ACC112 (cell line): ENCODE measurements around the gene SNAP25.

Experiments used
- H2AFZ ChIP-seq: fragments of 200-600 bp; sonication (generic); one replicate; pipeline ENCODE4 v1.6.0; 2017; ENCODE audit warnings: antibody characterized with exemption, low read length; ENCODE audit not compliant: unreplicated experiment
- H3K27ac ChIP-seq: fragments of 200-600 bp; sonication (generic); 2 replicates; pipeline ENCODE4 v1.5.1; 2014; ENCODE audit warnings: low read depth, mild to moderate bottlenecking, antibody characterized with exemption, low read length, moderate library complexity
- H3K27me3 ChIP-seq: fragments of 200-600 bp; sonication (generic); 2 replicates; pipeline ENCODE4 v1.6.1; 2014; ENCODE audit warnings: mild to moderate bottlenecking, antibody characterized with exemption, low read length, moderate library complexity, mixed read lengths; ENCODE audit not compliant: insufficient read depth
- H3K36me3 ChIP-seq: fragments of 200-600 bp; sonication (generic); 2 replicates; pipeline ENCODE4 v1.6.1; 2016; ENCODE audit warnings: mild to moderate bottlenecking, antibody characterized with exemption, low read length, moderate library complexity, mixed read lengths; ENCODE audit not compliant: insufficient read depth
- H3K4me1 ChIP-seq: fragments of 200-600 bp; sonication (generic); one replicate; pipeline ENCODE4 v1.6.1; 2016; ENCODE audit warnings: low read length, mixed read lengths; ENCODE audit not compliant: insufficient read depth, unreplicated experiment, control insufficient read depth
- H3K4me3 ChIP-seq: fragments of 200-600 bp; sonication (generic); 2 replicates; pipeline ENCODE4 v1.5.1; 2014; ENCODE audit warnings: mild to moderate bottlenecking, low read depth, low read length
- H3K79me2 ChIP-seq: fragments of 200-600 bp; sonication (generic); one replicate; pipeline ENCODE4 v1.6.0; 2016; ENCODE audit warnings: low read length; ENCODE audit not compliant: control insufficient read depth, unreplicated experiment, insufficient read depth

SNAP25 gene

DNA sequence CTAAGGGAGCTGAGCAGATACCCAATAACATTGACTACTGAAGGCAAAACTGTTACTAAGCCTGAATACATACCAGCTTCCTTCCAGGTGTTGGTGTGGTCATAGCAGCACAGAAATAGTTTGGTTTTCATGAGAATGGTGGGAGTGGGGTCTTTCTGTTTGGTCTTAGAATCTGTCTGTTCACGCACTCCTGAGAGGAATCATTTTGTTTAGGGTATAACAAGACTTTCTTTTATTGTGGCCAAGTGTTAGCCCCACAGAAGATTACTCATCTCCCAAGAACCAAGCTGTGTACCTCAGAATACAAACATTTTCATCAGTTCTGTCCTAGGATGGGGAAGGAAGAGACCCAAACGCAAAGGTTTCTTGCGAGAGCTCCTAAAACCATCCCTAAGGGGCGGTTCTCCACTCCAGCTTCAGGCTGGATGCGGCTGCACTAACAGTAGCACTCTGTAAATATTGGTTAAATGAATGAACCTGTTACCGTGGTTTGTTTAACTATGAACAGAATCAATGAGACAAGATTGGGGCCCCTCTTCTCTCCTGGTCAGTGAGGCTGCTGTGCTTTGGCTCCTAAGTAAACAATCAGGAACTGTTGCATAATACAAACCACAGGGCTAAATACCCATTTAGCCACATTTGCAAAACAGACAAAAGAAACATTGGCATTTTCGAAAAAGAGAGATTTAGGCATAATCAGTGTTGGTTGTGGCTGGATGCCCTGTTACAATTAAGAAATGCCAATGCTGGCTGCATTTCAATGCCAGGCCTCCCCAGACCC lies 44.9 kb downstream of the SNAP25 start:
- peaks cover 8% of the 10 kb centered on the region for H3K4me1 ChIP-seq
- no peaks in the 10 kb centered on the region for H3K27me3 ChIP-seq
- no peak overlapping the region for H2AFZ ChIP-seq
- H3K27ac ChIP-seq: no peak overlapping the region
- H3K4me3 ChIP-seq: no peak overlapping the region
- H3K79me2 ChIP-seq: no peaks in the 10 kb centered on the region
- no peaks in the 10 kb centered on the region for H3K36me3 ChIP-seq

DNA sequence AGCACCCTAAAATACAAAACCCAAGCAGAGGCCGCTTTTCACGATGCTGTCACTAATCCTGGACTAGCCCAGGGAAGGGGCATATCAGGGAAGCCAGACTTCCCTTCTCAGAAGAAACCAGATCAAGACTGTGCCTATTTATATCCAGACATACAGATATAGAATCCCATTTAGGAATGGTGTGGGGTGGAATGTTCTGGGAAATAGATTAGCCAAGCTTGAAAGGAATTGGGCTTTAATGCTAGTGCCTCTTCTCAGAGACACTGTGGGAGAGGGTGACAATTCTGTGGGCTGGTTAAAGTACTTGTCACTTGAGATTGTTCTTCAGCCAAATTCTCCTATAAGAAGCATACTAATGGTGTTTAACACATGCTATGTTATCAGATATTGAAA lies 45.5 kb downstream of the SNAP25 start:
- Histone ChIP-seq H3K36me3 (no peaks in the 10 kb centered on the region), H2AFZ (no peak overlapping the region), H3K27me3 (no peaks in the 10 kb centered on the region), H3K27ac (no peak overlapping the region), H3K4me3 (no peak overlapping the region), H3K4me1 (peaks cover 8% of the 10 kb centered on the region), H3K79me2 (no peaks in the 10 kb centered on the region)

DNA sequence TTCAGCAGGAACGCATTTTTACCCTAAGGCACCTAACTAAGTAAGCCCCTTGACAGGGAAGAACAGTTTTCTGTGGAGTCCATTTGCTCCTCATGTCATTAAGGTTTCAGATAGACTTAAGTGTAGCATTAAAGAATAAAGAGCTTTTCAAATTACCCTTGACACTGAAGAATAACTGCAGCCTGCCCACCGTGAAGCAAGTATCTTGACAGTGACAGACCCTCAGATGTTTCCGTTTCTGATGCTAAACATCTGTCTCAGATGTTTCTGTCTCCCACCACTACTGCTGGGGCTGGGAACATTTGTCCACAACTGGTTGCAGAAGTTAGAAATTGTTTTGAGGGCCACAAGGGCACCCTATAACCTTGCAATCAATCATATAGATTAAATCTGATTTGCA lies 50.0 kb downstream of the SNAP25 start:
- H3K27me3 ChIP-seq: no peaks in the 10 kb centered on the region

DNA sequence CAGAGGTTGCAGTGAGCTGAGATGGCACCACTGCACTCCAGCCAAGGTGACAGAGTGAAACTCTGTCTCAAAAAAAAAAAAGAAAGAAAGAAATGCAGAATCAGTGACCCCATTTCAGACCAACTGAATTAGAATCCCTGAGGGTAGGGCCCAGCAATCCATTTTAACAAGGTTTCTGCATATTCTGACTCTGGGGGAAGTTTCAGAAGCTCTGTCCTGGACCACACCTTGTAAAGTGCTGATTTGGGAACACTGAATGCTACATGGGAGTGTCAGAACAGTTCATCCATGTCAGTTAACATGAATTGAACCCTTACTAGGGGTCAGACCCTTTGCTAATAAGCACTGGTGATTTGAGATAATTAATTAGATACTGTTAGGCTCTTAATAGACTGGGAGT lies 52.0 kb downstream of the SNAP25 start:
- Histone ChIP-seq H3K4me3 (no peak overlapping the region), H3K27me3 (no peaks in the 10 kb centered on the region), H2AFZ (no peak overlapping the region), H3K4me1 (no peaks in the 10 kb centered on the region), H3K27ac (no peak overlapping the region), H3K79me2 (no peaks in the 10 kb centered on the region), H3K36me3 (no peaks in the 10 kb centered on the region)

More for the DNA sequence above, 50.0 kb downstream of the SNAP25 start:
- Histone ChIP-seq H3K4me3 (no peak overlapping the region), H3K4me1 (peaks cover 5% of the 10 kb centered on the region), H3K36me3 (no peaks in the 10 kb centered on the region), H2AFZ (no peak overlapping the region), H3K79me2 (no peaks in the 10 kb centered on the region), H3K27ac (no peak overlapping the region)

DNA sequence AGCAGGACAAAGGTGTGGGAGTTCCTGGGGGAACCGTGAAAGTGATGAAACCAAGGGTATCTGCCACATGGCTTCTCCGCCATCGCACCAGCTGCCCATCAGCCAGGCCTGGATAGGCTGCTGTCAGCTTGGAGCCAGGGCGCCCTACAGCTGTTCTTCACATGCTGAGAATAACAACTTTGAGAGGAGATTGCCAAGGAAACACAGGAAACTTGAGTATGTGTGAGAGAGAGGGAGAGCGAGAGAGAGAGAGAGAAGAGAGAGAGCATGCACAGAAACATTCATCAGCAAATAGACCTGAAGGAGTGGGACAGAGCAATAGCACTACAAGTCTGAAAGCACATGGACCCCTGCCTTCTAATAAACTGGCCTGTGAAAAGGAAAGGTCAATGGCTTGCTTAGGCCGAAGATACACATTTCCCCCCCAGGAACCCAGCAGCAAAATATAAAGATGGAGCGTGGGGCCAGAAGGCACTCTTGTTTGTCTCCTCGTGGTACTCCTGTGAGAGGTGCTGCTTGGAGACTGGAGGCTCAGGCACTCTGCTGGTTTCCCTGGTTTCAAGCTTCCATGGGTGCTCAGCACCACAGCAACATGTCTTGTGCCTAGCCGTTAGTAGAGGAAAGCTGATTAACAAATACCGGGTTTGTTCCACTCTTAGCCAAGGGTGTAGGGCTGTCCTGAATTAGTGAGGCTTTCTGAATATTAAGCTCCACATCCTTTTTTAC lies 53.0 kb downstream of the SNAP25 start:
- Histone ChIP-seq H3K27me3 (no peaks in the 10 kb centered on the region), H2AFZ (no peak overlapping the region), H3K36me3 (no peaks in the 10 kb centered on the region), H3K79me2 (no peaks in the 10 kb centered on the region), H3K4me3 (no peak overlapping the region), H3K4me1 (no peaks in the 10 kb centered on the region), H3K27ac (no peak overlapping the region)

DNA sequence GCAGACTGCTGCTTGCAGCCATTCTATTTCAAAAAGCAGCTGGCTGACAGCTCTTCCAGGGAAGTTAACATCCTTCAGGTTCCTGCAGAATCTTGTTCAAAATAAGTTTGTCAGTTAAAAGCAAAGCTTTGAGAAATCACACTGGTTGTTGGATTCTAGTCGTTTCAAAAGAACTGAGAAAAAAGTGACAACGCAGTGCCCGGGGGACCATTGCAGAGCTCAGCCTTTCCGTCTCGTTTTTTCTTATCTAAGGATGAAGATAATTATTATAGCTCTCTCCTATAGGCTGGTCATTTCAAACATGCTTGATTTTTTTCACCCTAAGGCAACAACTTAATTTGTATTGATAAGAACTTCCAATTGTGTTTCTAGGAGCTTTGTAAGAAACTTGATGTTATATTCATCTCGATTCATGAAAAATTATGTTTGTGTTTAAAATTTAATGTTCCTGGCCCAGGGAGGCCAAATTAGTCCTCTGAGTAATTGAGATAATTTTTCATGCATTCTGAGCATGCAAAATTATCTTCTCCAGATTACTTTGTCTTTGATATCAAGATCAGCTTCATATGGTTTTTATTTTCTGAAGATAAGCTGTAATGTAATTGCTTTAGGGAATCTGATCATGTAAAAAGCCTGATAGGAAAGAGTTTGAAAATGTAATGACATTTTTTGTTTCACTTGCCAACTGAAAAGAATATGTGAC lies 58.4 kb downstream of the SNAP25 start:
- H3K79me2 ChIP-seq: no peaks in the 10 kb centered on the region
- H2AFZ ChIP-seq: no peak overlapping the region
- H3K4me1 ChIP-seq: no peaks in the 10 kb centered on the region
- no peak overlapping the region for H3K27ac ChIP-seq
- H3K36me3 ChIP-seq: peaks cover 5% of the 10 kb centered on the region; the same call in 1 of the 2 replicates
- H3K27me3 ChIP-seq: no peaks in the 10 kb centered on the region
- no peak overlapping the region for H3K4me3 ChIP-seq

DNA sequence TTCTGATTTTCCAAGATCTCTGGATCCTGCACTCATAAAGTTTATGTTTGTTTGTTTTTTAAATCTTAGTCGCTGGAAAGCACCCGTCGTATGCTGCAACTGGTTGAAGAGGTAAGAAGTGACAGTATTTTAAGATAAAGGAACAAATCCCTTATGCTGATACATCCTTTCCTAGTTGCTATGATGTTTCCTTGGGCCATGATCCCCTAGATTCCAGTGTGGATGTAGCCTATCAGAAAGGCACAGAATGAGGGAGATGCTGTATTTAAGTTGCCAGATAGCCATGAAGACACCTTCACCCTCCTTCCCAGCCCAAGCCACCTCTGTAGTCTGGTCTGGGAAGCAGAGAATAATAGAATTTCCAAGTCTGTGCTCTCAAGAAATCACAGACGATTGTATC lies 59.0 kb downstream of the SNAP25 start:
- no peaks in the 10 kb centered on the region for H3K79me2 ChIP-seq
- no peaks in the 10 kb centered on the region for H3K27me3 ChIP-seq
- no peaks in the 10 kb centered on the region for H3K4me1 ChIP-seq
- peaks cover 5% of the 10 kb centered on the region; the same call in 1 of the 2 replicates for H3K36me3 ChIP-seq
- no peak overlapping the region for H3K27ac ChIP-seq
- H2AFZ ChIP-seq: no peak overlapping the region
- no peak overlapping the region for H3K4me3 ChIP-seq

DNA sequence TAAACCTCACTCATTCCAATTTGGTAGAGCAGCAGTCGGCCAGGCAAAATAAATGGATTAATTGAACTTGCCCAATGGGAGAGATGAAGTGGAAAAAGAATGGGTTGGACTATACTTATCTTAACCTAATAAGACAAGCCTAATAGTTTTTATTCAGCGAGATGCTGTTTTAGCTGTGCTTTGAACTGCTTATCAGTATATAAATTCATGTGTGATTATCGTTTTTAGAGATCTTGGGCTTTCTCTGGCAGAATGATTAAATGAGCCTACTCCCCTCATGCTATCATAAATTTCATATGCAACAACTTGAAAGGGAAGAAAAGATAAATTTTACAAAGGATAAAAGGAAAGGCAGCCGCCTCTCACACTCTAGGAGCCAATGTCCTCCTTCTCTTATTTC lies 59.8 kb downstream of the SNAP25 start:
- Histone ChIP-seq H3K4me1 (no peaks in the 10 kb centered on the region), H3K27me3 (no peaks in the 10 kb centered on the region), H3K36me3 (peaks cover 5% of the 10 kb centered on the region; the same call in 1 of the 2 replicates), H3K4me3 (no peak overlapping the region), H3K79me2 (no peaks in the 10 kb centered on the region), H2AFZ (no peak overlapping the region), H3K27ac (no peak overlapping the region)

DNA sequence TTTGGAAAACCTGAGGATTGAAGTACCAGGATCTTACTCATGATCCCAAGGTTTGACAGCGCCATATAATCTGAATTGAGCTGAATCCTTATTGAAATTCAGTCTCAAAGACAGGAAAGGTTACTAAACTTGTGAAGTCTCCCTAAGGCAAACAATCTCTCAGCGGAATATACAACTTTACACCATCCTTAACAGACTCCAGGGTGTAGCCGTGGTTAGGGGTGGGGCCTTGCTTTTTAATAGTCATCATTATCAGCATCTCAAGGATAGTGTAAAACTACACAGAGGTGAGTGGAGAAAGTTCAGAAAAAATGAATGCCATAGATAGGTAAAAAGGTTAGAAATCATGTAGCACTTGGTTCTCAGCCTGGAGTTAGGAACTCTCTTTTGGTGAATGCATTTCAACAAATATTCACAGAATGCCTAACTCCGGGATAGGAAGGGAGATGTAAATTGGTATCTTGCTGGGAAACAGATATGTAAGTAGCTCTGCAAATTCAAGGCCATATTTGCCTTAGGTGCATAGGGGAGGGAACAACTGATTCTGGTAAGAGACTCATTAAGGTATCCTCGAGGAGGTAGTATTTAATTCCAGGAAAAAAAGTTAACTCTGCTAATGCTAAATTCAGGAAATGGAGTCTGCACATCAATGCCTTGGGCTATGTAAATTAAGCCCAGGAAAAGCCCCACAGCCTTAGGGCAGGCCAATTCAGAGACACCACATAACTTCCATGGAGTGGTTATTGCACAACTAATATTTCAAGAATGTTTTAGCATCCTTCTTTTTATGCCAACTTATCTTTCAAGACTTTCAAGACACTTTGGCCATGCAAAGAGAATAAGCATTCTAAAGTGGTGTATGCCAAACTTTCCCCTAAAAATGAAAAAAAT lies 61.6 kb downstream of the SNAP25 start:
- H3K27ac ChIP-seq: no peak overlapping the region
- no peak overlapping the region for H3K4me3 ChIP-seq
- H3K36me3 ChIP-seq: peaks cover 5% of the 10 kb centered on the region; the same call in 1 of the 2 replicates
- no peaks in the 10 kb centered on the region for H3K79me2 ChIP-seq
- H2AFZ ChIP-seq: no peak overlapping the region
- no peaks in the 10 kb centered on the region for H3K4me1 ChIP-seq
- H3K27me3 ChIP-seq: no peaks in the 10 kb centered on the region

DNA sequence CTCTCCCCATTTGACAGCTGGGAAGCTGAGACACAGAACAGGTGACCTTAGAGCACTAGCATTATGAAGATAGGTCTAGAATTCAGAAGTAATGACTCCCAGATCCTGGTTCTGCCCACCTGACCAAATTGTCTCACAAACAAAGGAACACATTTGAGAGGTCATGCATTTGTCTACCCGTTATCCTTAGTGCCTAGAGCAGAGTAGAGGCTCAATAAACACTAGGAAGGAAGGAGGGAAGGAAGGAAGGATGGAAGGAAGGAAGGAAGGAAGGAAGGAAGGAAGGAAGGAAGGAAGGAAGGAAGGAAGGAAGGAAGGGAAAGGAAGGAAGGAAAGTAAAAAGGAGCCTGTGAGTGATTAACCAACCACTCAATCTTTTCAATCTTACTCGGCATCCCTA lies 63.3 kb downstream of the SNAP25 start:
- no peak overlapping the region for H3K4me3 ChIP-seq
- H3K4me1 ChIP-seq: no peaks in the 10 kb centered on the region
- no peak overlapping the region for H3K27ac ChIP-seq
- no peaks in the 10 kb centered on the region for H3K79me2 ChIP-seq
- no peaks in the 10 kb centered on the region for H3K27me3 ChIP-seq
- H2AFZ ChIP-seq: no peak overlapping the region
- peaks cover 5% of the 10 kb centered on the region; the same call in 1 of the 2 replicates for H3K36me3 ChIP-seq
